Fibroblast of the aortic adventitia (primary cell): ENCODE results near the gene NIPAL1. TPM values are rescaled to one million over a fixed set of nuclear protein-coding genes. Genes with fewer than 3 reads are reported as not detected.

Experiments used
- DNase-seq: peaks from one replicate; pipeline ENCODE4 v3.0.0-alpha.2; 2010; ENCODE audit warnings: low read depth
- H3K4me3 ChIP-seq: 2 replicates; pipeline ENCODE4 v1.5.1; 2011; ENCODE audit warnings: low read depth, mild to moderate bottlenecking, control low read depth, low read length, moderate library complexity
- total RNA-seq: library from RNA; depleted of rRNA; stranded (reverse); fragments of >200 nt; gene quantifications from 2 replicates; pipeline ENCODE4 v1.2.3, GENCODE V29; 2012; ENCODE audit warnings: low replicate concordance
- TF ChIP-seq, protein P1 (sequence below): IDR thresholded peaks from 2 replicates; pipeline ENCODE4 v1.5.1; 2011; ENCODE audit warnings: mild to moderate bottlenecking, low read length, control low read depth, inconsistent platforms; ENCODE audit not compliant: insufficient read depth

The NIPAL1 gene
- total RNA-seq, 1 donor = 0.90 TPM

DNA sequence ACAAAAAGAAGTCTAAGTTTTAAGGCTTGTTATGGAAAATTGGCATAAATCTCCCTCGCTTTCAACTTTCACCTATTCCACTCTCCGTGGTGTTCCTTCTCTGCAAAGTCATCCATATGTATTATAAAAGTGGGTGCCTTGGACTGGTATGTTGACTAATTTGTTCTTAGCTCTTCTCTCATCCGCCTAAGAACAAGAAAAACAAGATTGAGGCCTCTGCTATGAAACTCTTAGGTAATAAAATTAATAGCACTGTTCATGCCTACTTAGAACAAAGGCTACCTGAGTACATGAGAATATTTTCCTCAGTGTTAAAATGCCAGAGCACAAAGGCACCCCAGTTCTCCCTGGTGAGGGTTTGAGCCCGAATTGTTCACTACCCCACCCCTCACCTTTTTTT is 1.4 kb upstream of the NIPAL1 start:
- H3K4me3 ChIP-seq = no peak overlapping the region
- no peak for DNase-seq
- TF ChIP-seq, protein P1, sequence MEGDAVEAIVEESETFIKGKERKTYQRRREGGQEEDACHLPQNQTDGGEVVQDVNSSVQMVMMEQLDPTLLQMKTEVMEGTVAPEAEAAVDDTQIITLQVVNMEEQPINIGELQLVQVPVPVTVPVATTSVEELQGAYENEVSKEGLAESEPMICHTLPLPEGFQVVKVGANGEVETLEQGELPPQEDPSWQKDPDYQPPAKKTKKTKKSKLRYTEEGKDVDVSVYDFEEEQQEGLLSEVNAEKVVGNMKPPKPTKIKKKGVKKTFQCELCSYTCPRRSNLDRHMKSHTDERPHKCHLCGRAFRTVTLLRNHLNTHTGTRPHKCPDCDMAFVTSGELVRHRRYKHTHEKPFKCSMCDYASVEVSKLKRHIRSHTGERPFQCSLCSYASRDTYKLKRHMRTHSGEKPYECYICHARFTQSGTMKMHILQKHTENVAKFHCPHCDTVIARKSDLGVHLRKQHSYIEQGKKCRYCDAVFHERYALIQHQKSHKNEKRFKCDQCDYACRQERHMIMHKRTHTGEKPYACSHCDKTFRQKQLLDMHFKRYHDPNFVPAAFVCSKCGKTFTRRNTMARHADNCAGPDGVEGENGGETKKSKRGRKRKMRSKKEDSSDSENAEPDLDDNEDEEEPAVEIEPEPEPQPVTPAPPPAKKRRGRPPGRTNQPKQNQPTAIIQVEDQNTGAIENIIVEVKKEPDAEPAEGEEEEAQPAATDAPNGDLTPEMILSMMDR = no peak

DNA sequence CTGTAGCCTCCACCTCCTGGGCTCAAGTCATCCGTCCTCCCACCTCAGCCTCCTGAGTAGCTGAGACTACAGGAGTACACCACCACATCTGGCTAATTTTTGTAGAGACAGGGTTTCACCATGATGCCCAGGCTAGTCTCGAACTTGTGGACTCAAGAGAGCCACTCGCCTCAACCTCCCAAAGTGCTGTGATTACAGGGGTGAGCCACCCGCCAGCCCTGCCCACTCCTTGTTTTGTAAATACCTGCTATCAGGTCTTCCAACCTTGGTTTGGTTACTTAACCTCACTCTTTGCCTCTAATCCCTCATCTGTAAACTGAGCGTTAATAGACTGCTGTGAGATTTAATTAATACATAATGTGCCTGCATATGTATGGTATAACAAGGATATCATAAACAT is 894 bp upstream of the NIPAL1 start:
- TF ChIP-seq, protein P1 = no peak

DNA sequence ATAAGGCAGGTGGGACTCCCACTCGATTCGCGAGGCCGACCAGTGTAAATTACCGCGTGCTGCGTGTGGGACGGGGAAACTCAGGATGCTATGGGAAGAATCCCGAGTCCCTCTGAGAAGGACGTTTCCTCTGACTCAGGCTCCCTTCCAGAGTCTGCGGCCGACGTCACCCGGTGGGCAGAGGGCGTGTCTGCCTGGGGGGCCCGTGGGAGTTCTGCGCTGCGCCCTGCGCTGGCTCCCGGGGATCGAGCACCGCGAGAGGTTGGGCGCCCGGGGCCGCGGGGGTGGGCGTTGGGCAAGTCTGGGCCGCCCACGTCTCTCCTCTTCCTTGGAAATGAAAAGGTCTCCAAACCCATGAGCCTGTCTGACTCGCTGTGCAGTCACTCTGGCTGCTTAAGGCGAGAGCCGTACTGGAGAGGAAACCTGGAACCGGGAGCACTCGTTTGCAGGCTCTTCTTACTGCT is 568 bp downstream of the NIPAL1 start:
- DNase-seq = peak; percentile 58
- peak overlapping the region; percentile 85 for H3K4me3 ChIP-seq
- TF ChIP-seq, protein P1 = no peak

More for the DNA sequence above, 894 bp upstream of the NIPAL1 start:
- no peak for DNase-seq
- peak overlapping the region; percentile 85 for H3K4me3 ChIP-seq

DNA sequence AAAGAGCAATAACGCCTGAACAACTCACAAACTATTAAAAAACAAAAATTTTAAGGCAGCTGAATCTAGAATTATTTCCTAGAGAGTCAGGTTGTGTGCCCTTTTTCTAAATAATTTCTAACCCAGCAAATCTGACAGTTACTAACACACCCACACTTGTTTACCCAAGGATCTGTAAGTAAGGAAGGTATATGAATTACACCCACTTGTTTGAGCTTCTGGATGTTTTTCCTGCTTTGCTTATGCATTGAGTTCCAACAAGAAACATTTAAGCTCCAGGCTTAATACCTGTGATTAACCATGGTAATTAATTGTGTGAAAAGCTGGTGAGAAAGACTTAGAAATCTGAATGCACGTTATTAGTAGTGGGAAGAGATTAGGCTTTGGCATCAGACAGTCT is 1.5 kb downstream of the NIPAL1 start:
- TF ChIP-seq, protein P1 = no peak
- H3K4me3 ChIP-seq = no peak overlapping the region
- DNase-seq = no peak

DNA sequence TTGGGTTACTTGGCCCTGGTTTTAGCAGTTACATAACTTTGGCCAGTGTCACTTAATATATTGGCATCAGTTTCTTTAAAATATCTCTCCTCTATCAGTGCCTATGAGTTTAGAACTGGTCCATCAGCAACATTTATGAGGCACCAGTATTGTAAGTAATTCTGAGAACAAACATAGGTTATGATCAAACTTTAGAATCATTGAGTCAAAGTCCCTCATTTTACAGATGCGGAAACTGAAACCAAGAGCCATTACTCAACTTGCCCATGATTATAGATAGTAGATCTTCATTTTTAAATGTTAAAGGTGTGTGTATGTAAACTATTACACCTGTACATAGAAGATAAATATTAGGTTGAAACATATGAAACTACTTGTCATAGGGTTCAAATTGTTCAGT is 4.5 kb downstream of the NIPAL1 start:
- TF ChIP-seq, protein P1 = no peak
- H3K4me3 ChIP-seq = no peak overlapping the region
- DNase-seq = no peak

DNA sequence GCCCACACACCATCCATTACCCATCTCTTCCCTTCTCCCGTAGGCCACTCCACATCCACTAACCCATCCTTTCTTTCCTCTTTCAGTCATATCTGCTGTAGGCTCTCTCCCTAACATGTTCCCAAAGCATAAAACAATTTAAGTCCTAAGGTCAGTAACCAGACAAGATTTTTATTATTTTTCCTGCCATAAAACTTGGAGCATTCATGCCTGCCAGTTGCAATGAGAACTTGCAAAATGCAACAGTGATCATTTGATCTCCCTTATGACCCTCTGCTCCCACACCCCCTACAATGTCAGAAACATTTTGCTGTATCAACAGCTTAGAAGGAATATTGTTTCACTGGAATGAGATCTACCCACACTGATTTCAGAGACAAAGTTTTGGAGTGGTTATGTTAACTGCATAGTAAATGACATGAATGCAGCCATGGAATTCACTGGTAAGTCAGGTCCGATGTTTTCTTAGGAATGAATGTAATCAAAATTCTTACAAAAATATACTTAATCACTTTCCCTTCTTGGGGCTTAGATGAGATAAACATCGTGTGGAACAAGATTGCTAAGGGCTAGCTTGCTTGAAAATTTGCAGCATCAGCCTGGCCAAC is 5.7 kb downstream of the NIPAL1 start:
- TF ChIP-seq, protein P1 = no peak
- DNase-seq = peak; percentile 25
- no peak overlapping the region for H3K4me3 ChIP-seq

DNA sequence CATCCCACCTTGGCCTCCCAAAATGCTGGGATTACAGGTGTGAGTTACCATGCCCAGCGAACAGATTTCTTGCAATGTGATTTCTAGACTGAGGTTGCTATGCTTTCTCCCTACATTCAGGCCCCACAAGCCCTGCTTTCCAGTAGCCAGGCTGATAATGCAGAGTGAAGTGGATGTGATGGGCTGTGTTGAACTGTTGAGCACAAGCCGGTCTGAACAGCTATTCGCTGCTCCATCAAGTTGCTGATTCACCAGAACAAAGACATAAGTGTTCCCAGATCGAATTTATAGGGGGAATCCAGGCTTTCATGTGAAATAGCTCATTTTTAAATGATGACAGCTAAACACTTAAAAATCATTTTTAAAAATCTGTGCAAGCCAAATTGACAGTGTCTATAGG is 8.0 kb downstream of the NIPAL1 start:
- no peak overlapping the region for H3K4me3 ChIP-seq
- TF ChIP-seq, protein P1 = no peak
- no peak for DNase-seq
